Natural killer cell (primary cell): ENCODE measurements around the gene DGAT2. TPM values are rescaled to one million over a fixed set of nuclear protein-coding genes. Genes with fewer than 3 reads are reported as not detected.

ENCODE experiments used
- ATAC-seq, 3 donors: fragments of 150-1000 bp in 2 of 3; fragments of 200-7000 bp in 1 of 3; cut with Tn5 transposase; 1 replicate in 1 of 3; 2 replicates in 2 of 3; pipeline ENCODE4 v1.10.0; 2021; ENCODE audit warnings: mild to moderate bottlenecking in 2 of 3, moderate library complexity in 2 of 3
- DNase-seq, 2 donors: peaks; one replicate each; pipeline versions ENCODE4 v3.0.0 to v3.0.0-alpha.2; 2013 to 2021; ENCODE audit warnings: mixed read lengths in 1 of 2
- H3K27ac ChIP-seq: one replicate; pipeline ENCODE4 v1.5.1; 2013; ENCODE audit warnings: mild to moderate bottlenecking, low read length
- H3K27me3 ChIP-seq: one replicate; pipeline ENCODE4 v1.6.1; 2013; ENCODE audit warnings: low read length; ENCODE audit not compliant: control insufficient read depth, insufficient read depth
- H3K36me3 ChIP-seq: one replicate; pipeline ENCODE4 v1.6.1; 2013; ENCODE audit warnings: low read length; ENCODE audit not compliant: control insufficient read depth, insufficient read depth
- H3K4me1 ChIP-seq: one replicate; pipeline ENCODE4 v1.6.1; 2013; ENCODE audit warnings: low read length; ENCODE audit not compliant: control insufficient read depth, insufficient read depth
- H3K4me3 ChIP-seq: one replicate; pipeline ENCODE4 v1.5.1; 2013; ENCODE audit warnings: low read length
- H3K9me3 ChIP-seq: one replicate; pipeline ENCODE4 v1.6.1; 2013; ENCODE audit warnings: low read length; ENCODE audit not compliant: control insufficient read depth, insufficient read depth
- H3K27ac Mint-ChIP-seq, 2 donors: one replicate each; pipeline ENCODE4 v1.8.0; 2022; ENCODE audit warnings: mild to moderate bottlenecking in 2 of 2, mixed read lengths in 2 of 2, moderate library complexity in 1 of 2
- H3K27me3 Mint-ChIP-seq, 2 donors: one replicate each; pipeline ENCODE4 v1.8.0; 2022; ENCODE audit warnings: low read depth in 2 of 2, mixed read lengths in 2 of 2
- H3K36me3 Mint-ChIP-seq: one replicate; pipeline ENCODE4 v1.8.0; 2022; ENCODE audit warnings: mixed read lengths
- H3K4me1 Mint-ChIP-seq, 2 donors: one replicate each; pipeline ENCODE4 v1.8.0; 2022; ENCODE audit warnings: mixed read lengths in 2 of 2
- H3K4me3 Mint-ChIP-seq: one replicate; pipeline ENCODE4 v1.8.0; 2022; ENCODE audit warnings: mild to moderate bottlenecking, moderate library complexity, mixed read lengths
- H3K9me3 Mint-ChIP-seq, 2 donors: one replicate each; pipeline ENCODE4 v1.8.0; 2022; ENCODE audit warnings: mixed read lengths in 2 of 2
- CTCF ChIP-seq: fragments of 200-600 bp; IDR thresholded peaks from one replicate; pipeline ENCODE4 v1.8.0; 2022; ENCODE audit warnings: antibody characterized with exemption
- WGBS: methylation state at CpG from one replicate; pipeline ENCODE4 v1.1.7; 2013; ENCODE audit warnings: missing lambda C conversion rate; ENCODE audit not compliant: insufficient coverage; 5-methylcytosine and 5-hydroxymethylcytosine counted together
- intact Hi-C: fragments of 100-400 bp; cut with micrococcal nuclease; formaldehyde crosslinking; loops from one replicate; pipeline ENCODE4 v1.14.2; 2022
- total RNA-seq, 4 donors: library from RNA; stranded (reverse); fragments of 120-200 nt in 1 of 4; gene quantifications; one replicate each; pipeline versions ENCODE4 v1.2.3 to v1.2.4, GENCODE V29; 2013 to 2022

Gene DGAT2
- total RNA-seq = 1 to 10 TPM in 1 of 3 donors, under 1 TPM in 2; 0.24 to 2.8 (median 0.75) TPM
- 2.7 TPM for total RNA-seq (2013)

- H3K27ac ChIP-seq = peak within 1 kb of the TSS; percentile 33
- intact Hi-C loops = no loop called here
- 3% methylated on average over 66 of the region's 66 CpGs for whole genome bisulfite sequencing
These were observed at the start of gene DGAT2 for GRCh38 chr11:75768112-75768908. TSS of gene DGAT2 (plus strand) at chr11:75768778. CDS start at chr11:75768992, 214 bp downstream.

GRCh38 chr11:75719340-75720239, 49.0 kb upstream of the DGAT2 start:
- H3K4me3 ChIP-seq = no peak overlapping the region
- no peaks in the 10 kb centered on the region for H3K4me1 ChIP-seq
- Mint-ChIP-seq H3K27ac (no peak overlapping the region), H3K9me3 (no peaks in the 10 kb centered on the region), H3K36me3 (no peaks in the 10 kb centered on the region), H3K4me3 (no peak overlapping the region), H3K27me3 (peaks cover 0 to 7% of the 10 kb centered on the region in 2 donors), H3K4me1 (no peaks in the 10 kb centered on the region)
- no peaks in the 10 kb centered on the region for H3K27me3 ChIP-seq
- no peak for ATAC-seq
- H3K27ac ChIP-seq = no peak overlapping the region
- H3K36me3 ChIP-seq = no peaks in the 10 kb centered on the region
- H3K9me3 ChIP-seq = no peaks in the 10 kb centered on the region
- no peak for TF ChIP-seq CTCF
- 93% methylated on average over 14 of the region's 14 CpGs for WGBS
- intact Hi-C loops = no loop called here
- no peak for DNase-seq

More at GRCh38 chr11:75768112-75768908, at the start of gene DGAT2:
- Histone ChIP-seq H3K36me3 (no peaks in the 10 kb centered on the region), H3K27me3 (peaks cover 12% of the 10 kb centered on the region), H3K4me3 (peak within 1 kb of the TSS; percentile 32), H3K4me1 (peaks cover 26% of the 10 kb centered on the region), H3K9me3 (no peaks in the 10 kb centered on the region)
- ATAC-seq (peak; percentile 91 to 92 (median 92)), DNase-seq (peak; percentile 71 to 80)
- H3K4me3 Mint-ChIP-seq = peak within 1 kb of the TSS; percentile 73
- peaks cover 36 to 39% of the 10 kb centered on the region in 2 donors for H3K27me3 Mint-ChIP-seq
- peaks cover 14 to 16% of the 10 kb centered on the region in 2 donors for H3K4me1 Mint-ChIP-seq
- no peaks in the 10 kb centered on the region for H3K9me3 Mint-ChIP-seq
- peak within 1 kb of the TSS; percentile 24 to 91 for H3K27ac Mint-ChIP-seq
- no peaks in the 10 kb centered on the region for H3K36me3 Mint-ChIP-seq
- TF ChIP-seq CTCF = no peak

- TF ChIP-seq CTCF = no peak
- Mint-ChIP-seq H3K27me3 (peaks cover 0 to 7% of the 10 kb centered on the region in 2 donors), H3K4me3 (no peak overlapping the region), H3K36me3 (no peaks in the 10 kb centered on the region), H3K9me3 (no peaks in the 10 kb centered on the region), H3K4me1 (no peaks in the 10 kb centered on the region), H3K27ac (no peak overlapping the region)
- no peak overlapping the region for H3K27ac ChIP-seq
- WGBS = 86% methylated on average over 6 of the region's 6 CpGs
- H3K9me3 ChIP-seq = no peaks in the 10 kb centered on the region
- H3K27me3 ChIP-seq = no peaks in the 10 kb centered on the region
- intact Hi-C loops = no loop called here
- ATAC-seq = no peak
- no peak overlapping the region for H3K4me3 ChIP-seq
- H3K4me1 ChIP-seq = no peaks in the 10 kb centered on the region
- DNase-seq = no peak
- no peaks in the 10 kb centered on the region for H3K36me3 ChIP-seq
These were observed 47.9 kb upstream of the DGAT2 start for GRCh38 chr11:75720639-75721038.
